ENCODE measurements around the gene TBL1XR1.

The TBL1XR1 gene

DNA sequence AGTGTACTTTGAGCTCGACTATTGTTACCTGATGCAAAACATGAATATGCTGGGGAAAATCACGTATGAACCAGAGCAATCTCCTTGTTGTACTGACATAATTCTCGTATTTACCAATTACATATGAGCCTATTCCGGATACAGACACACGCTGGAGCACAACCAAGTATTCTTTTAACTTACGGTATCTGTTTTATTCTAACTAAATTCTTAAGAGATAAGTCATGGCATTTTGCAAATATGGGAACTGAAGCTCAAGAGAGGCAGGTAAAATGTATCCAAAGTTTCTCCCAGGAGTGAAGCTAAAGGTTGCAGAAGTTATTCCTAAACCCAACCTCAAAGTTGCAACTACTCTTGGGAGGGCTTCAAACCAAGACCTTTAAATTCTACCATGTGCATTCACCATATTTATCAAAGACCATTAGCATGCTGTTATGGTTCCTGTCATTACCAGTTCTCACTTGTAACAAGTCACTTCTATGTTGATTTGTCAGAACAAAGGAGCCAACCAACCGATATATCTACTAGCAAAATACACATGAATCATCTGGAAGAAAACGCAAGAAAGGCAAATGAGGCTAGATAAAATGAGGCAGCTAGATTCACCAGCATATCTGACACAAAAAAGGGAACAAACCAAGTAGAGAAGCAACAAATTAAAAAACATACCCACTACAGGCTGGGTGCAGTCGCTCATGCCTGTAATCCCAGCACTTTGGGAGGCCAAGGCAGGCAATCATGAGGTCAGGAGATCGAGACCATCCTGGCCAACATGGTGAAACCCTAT lies 17.8 kb downstream of the TBL1XR1 start:
- TF ChIP-seq, protein P1, sequence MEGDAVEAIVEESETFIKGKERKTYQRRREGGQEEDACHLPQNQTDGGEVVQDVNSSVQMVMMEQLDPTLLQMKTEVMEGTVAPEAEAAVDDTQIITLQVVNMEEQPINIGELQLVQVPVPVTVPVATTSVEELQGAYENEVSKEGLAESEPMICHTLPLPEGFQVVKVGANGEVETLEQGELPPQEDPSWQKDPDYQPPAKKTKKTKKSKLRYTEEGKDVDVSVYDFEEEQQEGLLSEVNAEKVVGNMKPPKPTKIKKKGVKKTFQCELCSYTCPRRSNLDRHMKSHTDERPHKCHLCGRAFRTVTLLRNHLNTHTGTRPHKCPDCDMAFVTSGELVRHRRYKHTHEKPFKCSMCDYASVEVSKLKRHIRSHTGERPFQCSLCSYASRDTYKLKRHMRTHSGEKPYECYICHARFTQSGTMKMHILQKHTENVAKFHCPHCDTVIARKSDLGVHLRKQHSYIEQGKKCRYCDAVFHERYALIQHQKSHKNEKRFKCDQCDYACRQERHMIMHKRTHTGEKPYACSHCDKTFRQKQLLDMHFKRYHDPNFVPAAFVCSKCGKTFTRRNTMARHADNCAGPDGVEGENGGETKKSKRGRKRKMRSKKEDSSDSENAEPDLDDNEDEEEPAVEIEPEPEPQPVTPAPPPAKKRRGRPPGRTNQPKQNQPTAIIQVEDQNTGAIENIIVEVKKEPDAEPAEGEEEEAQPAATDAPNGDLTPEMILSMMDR (IDR thresholded peaks at IDR 0.05; ENCODE audit: low read depth, low read length, missing control alignments), result no peak
- Histone ChIP-seq H3K4me3 (ENCODE audit: low read depth, low read length) (no peak overlapping the region), H3K36me3 (replicated peaks) (no peaks in the 10 kb centered on the region), H3K27me3 (replicated peaks) (no peaks in the 10 kb centered on the region), H3K27ac (no peak overlapping the region)
- in situ Hi-C loops (cut with HindIII; ENCODE audit: low pct_ligation_motif_present, low sequenced_read_pairs), result no loop called here
- DNase-seq, result no peak

DNA sequence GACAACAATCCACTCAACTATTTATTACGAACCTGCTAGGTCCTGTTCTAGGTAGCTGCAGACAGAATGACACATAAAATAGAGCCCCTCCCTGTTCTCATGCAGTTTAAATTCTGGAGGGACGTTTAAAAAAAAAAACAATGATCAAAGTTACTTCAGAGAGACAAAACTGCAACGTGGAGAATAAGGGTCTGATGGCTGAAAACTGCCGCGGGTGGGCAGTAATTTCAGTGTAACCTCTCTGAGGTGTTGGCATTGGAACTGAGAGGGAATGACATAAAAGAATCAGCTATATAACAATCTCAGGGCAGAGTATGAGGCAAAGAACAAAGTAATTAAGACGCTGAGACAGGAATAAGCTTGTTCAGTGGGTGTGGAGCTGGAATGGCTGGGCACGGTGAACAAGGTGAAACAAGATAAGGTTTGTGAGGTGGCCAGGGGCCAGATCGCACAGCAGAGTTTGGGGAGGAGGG lies 19.5 kb downstream of the TBL1XR1 start:
- no peak for DNase-seq
- no peaks in the 10 kb centered on the region for H3K36me3 ChIP-seq (replicated peaks)
- TF ChIP-seq, protein P1 (IDR thresholded peaks at IDR 0.05; ENCODE audit: low read depth, low read length, missing control alignments), result no peak
- no peak overlapping the region for H3K4me3 ChIP-seq (ENCODE audit: low read depth, low read length)
- H3K27me3 ChIP-seq (replicated peaks), result no peaks in the 10 kb centered on the region
- in situ Hi-C loops (cut with HindIII; ENCODE audit: low pct_ligation_motif_present, low sequenced_read_pairs), result no loop called here
- no peak overlapping the region for H3K27ac ChIP-seq

DNA sequence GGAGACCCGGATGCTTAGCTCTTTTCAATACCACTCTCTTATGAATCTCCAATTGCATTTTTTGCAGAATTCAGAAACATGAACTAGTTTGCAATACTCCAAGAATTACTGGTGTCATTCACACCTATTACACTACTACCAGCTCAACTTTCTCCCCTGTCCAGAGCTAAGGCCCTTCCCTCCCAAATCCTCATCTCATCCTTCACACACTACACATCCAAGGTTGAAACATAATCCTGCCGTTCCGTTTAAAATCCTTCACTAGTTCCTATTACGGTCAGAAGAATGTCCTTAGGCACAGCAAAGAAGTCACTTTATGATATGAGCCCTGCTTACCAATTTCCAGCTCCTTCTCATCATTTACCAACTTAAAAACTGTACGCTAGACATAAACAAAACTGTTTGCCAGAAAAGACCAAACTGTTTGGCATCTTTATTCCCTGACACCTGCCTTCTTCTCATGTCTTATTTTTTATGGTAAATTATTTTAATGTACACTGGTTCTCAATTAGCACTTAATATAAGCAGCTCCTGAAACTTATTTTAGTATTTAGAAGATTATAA lies 22.6 kb downstream of the TBL1XR1 start:
- in situ Hi-C loops (cut with HindIII; ENCODE audit: low pct_ligation_motif_present, low sequenced_read_pairs), result no loop called here
- no peaks in the 10 kb centered on the region for H3K27me3 ChIP-seq (replicated peaks)

DNA sequence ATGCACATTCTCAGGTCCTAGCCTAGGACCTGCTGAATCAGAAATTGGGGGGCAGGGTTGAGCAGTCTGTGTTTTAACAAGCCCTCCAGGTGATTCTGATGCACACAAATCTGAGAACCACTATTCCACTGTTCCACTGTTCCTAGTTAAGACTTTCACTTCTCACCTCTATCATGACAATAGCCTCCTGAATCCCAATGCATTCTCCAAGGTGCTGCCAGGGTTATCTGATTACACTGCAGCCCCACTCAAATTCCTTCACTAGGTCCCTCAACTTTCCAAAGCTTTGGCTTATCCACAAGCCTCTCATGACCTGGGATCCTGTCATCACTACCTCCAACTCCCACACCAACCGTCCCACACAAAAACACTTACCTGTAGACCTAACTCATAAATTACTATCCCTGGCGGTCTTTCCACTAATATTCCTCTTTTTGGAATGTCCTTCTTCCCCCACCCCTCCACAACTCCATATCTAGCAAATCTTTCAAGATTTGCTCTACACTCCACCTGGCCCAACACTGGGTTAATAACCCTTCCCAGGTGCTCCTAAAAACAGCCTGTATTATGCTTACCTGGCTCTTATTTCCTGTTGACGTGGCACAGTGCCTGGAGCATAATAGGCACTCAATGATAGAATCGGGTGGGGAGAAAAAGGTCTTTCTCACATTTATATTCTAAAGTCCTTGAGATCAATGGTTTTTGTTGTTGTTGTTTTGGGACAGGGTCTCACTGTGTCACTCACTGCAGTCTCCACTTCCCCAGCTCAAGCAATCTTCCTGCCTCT lies 27.2 kb downstream of the TBL1XR1 start:
- no peaks in the 10 kb centered on the region for H3K27me3 ChIP-seq (replicated peaks)
- TF ChIP-seq, protein P1 (IDR thresholded peaks at IDR 0.05; ENCODE audit: low read depth, low read length, missing control alignments), result no peak
- no peak overlapping the region for H3K27ac ChIP-seq
- no peak for DNase-seq
- in situ Hi-C loops (cut with HindIII; ENCODE audit: low pct_ligation_motif_present, low sequenced_read_pairs), result no loop called here
- no peaks in the 10 kb centered on the region for H3K36me3 ChIP-seq (replicated peaks)
- H3K4me3 ChIP-seq (ENCODE audit: low read depth, low read length), result no peak overlapping the region

More for the DNA sequence above, 22.6 kb downstream of the TBL1XR1 start:
- no peaks in the 10 kb centered on the region for H3K36me3 ChIP-seq (replicated peaks)
- DNase-seq, result no peak
- H3K27ac ChIP-seq, result no peak overlapping the region
- no peak overlapping the region for H3K4me3 ChIP-seq (ENCODE audit: low read depth, low read length)
- TF ChIP-seq, protein P1 (IDR thresholded peaks at IDR 0.05; ENCODE audit: low read depth, low read length, missing control alignments), result no peak

DNA sequence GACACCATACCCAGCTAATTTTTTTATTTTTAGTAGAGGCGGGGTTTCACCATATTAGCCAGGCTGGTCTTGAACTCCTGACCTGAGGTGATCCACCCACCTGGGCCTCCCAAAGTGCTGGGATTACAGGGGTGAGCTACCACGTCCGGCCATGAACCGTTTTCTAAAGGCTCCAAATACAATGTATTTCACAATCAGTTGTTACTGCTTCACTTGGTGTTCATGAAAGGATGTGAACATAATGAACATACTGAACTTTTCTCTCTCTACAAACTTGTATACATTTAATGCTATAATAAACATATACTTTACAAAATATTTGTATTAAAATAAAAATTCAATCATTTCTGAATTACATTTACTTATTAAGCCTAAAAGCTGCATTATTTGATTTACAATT lies 28.9 kb downstream of the TBL1XR1 start:
- TF ChIP-seq, protein P1 (IDR thresholded peaks at IDR 0.05; ENCODE audit: low read depth, low read length, missing control alignments), result no peak
- Histone ChIP-seq H3K27me3 (replicated peaks) (no peaks in the 10 kb centered on the region), H3K36me3 (replicated peaks) (no peaks in the 10 kb centered on the region), H3K27ac (no peak overlapping the region), H3K4me3 (ENCODE audit: low read depth, low read length) (no peak overlapping the region)
- in situ Hi-C loops (cut with HindIII; ENCODE audit: low pct_ligation_motif_present, low sequenced_read_pairs), result no loop called here
- no peak for DNase-seq

Measured in brain microvascular endothelial cell (primary cell).